ENCODE measurements around the gene DSTN.
A peak's percentile ranks its signal among the peaks of the same experiment; 100 is the strongest.

DSTN gene

GRCh38 chr20:17569616-17570346 is at the start of gene DSTN:
DSTN (plus strand) TSS chr20:17570075; CDS start chr20:17570209, 134 bp downstream.
- peak; percentile 74 to 87 (median 77) for DNase-seq (ENCODE audit: low read depth in 3 of 3)

DNA sequence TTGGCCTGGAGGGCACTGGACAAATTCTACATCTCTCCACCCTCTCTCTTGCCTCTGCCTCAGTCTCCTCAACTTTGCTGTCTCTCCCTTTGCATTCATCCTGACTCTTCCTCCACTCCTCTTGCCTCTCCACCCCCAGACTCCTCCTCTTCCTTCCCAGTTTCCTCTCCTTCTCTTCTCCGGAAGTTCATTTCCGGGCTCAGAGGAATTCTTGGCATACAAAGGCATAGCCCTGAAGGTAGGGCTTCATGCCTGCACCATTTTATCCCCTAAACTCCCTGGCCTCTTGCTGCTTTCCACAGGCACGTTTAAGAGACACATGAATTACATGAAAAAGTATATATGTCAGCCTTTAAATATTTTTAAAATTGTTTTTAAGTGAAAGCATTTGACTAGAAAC is 49.3 kb upstream of the DSTN start:
- DNase-seq (ENCODE audit: low read depth in 3 of 3): no peak

- DNase-seq (ENCODE audit: low read depth in 3 of 3): no peak
Observed at GRCh38 chr20:17522528-17522927, 47.3 kb upstream of the DSTN start.

DNA sequence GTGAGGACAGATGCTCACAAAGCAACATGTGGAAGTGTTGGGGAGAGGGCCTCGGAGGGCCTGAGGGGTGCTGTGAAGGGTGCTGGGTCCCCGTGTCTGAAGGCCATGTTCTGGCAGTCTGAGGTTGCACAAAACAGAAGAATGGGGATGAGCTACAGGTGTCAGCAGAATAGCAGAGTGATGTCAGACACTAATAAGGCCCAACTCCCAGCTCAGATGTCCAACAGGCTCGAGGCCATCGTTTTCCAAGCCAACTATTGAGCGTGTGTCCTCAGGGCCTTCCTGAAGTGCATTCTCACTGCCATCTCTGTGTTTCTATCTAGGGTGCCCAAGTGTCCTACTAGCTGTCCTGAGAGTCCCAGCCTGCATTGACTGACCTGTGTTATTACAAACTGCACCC is 46.5 kb upstream of the DSTN start:
- no peak for DNase-seq (ENCODE audit: low read depth in 3 of 3)

DNA sequence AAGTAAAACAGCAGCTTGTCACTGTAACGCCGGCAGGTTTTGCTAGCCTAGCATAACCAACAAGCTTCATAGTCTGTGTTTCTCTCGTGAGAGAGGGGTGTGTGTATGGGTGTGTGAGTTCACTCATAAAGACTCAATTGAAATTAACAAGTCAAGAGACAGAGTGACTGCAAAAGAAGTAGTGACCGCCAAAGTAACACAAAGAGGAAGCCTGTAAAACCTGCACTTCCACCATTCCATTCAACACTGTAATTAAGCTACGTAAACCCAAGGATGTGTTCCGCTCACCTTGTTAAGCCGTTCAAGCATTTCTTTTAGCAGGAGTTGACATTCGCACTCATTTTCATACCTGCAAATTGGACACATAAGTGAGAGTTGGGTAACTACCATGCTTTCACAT is 45.3 kb upstream of the DSTN start:
- DNase-seq (ENCODE audit: low read depth in 3 of 3): no peak

GRCh38 chr20:17525132-17525531 is 44.7 kb upstream of the DSTN start:
- no peak for DNase-seq (ENCODE audit: low read depth in 3 of 3)

DNA sequence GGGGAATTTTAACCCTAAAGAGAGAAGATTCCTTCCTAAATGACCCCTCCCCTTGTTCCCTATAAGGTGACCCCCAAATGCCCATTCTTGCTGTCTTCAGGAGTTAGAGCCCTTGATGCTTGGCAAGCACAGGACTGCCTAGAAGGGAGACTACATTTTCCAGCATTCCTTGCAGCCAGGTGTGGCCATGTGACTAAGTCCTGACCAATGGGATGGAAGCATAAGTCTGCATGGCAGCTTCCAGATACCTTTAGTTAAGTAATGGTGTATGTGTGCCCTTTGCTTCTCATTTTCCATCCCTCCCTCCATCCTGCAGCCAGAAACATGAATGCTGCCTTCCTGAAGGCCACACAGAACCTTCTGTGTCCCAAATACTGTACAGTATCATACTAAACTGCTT is 44.2 kb upstream of the DSTN start:
- no peak for DNase-seq (ENCODE audit: low read depth in 3 of 3)

DNA sequence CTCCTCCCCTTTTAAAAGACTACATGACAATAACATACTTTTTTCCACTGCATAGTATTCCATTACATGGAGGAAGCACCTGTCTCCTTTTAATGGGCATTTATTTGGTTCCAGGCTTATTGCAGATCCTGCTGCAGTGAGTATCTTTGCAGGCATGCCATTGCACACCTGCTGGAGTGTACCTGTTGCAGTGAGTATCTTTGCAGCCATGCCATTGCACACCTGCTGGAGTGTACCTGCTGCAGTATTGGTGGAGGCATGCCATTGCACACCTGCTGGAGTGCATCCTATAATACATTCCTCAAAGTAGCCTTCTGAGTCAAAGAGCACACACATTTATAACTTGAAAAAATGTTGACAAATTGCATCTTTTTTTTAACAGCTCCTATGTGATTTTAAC is 40.3 kb upstream of the DSTN start:
- no peak for DNase-seq (ENCODE audit: low read depth in 3 of 3)

DNA sequence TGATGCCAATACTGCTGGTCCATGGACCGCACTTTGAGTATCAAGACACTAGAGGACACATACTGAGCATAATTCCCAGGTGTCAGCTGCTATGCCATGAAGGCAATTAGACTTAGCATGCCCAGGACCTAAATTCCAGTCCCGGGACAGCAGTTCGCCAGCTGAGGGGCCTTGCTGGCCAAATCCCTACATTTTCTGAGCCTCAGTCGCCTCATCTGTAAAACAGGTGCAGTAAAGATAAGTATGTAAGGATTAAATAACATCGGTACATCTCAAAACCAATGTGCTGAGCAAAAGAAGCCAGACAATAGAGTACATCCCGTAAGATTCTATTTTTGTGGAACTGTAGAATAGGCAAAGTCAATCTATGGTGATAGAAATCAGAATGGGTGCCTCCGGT is 39.7 kb upstream of the DSTN start:
- no peak for DNase-seq (ENCODE audit: low read depth in 3 of 3)

DNA sequence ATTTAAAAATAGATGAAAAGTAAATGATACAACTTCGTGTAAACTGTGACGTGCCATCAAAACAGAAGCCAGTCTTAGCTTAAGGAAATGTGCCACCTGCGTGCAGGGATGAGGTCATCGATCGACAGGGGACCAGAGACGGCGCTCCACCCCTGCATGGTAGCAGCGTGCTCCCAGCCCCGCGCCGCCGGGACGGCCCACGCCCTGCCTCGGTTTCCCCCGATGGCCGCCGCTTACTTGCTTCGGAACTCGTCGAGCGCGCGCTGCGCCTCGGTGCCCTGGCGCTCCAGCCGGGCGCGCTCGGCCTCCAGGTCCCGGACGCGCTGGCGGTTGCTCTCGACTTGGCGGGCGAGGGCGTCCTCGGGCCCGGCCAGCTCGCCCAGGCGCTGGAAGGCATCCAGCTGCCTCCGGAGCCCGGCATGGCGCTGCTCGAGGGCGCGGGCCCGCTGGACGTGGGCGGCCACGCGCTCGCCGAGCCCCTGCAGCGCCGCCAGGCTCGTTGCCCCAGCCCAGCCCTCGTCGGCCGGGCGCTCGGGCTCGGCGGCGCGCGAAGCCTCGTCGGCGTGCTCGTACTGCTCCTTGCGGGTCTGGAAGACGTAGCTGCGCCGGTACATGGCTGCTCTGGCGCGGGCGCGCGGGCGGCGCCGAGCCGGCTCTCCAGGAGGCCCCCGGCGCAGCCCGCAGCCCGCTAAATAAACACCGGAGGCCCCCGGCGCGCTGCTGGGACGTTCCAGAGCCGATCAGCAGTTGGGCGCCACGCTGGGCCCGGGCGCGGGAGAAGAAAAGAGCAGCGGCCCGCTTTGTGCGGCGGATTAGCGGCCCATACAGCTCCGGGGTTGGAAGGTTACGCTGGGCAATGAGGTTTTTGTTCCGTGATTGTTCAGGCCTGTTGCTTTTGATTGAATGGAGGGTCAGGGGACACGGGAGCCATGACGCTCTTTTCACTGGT is 38.9 kb upstream of the DSTN start, which contains the start of gene BFSP1:
Gene BFSP1 (minus strand): TSS at position 664 of the 949 bp plus-strand sequence. CDS start 50 bp downstream, at position 614.
- DNase-seq (ENCODE audit: low read depth in 3 of 3): peak in 2 of 3 donors; percentile 22 to 29

GRCh38 chr20:17531665-17532025 is 38.2 kb upstream of the DSTN start:
- no peak for DNase-seq (ENCODE audit: low read depth in 3 of 3)

DNA sequence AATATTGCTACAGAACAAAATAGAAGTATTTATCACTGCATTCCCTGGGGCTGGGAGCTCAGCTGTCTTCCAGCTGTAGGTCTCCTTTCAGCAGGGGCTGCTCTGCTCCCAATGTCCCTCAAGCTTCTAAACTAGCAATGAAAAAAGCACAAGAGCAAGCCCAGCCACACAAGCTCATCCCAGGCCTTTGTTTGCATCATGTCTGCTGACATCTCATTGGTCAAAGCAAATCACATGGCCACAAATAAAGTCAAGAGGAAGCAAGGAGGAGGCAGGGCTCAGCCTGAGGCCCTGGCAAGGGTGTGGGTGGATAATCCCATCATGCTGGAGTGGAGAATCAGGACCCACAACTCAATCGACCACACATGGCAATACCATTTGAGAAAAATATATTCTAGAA is 36.5 kb upstream of the DSTN start:
- no peak for DNase-seq (ENCODE audit: low read depth in 3 of 3)

DNA sequence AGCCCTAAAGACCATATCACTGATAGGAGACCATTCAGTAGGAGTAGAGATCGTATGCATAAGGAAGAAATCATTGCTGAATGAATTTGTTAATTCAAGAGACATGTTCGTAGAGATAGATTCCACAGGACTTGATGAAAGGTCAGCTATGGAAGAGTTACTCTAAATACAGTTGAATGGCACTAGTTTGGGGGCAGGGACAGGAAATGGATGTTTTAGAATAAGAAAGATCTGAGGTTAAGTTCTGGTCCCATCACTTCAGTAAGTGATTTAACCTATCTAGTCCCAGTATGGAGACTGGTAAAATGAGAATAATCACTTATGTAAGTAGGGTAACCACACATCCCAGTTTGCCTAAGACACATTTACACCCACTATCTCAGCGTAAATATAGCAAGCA is 35.8 kb upstream of the DSTN start:
- DNase-seq (ENCODE audit: low read depth in 3 of 3): no peak

DNA sequence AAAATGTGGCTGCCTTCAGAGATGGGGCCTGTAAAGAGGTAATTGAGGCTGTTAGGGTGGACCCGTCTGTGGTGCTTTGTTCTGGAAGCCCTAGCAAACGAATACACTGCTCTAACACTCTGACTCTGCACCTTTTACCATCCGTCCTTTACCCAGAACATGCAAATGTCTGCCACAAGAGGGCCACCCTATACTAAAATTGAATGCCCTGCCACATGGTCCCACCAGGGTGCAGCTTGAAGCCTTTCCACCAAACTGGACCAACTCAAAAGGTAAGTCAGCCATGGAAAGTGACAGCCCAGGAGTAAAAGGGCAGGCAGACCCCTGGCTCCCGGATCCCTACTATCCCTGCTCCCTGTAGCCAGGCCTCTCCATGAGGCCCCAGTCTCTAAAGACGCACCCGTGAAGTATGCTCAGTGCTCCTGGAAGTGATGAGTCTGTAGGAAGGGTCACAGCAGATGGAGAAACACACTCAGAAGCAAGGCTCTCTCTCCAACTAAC is 32.9 kb upstream of the DSTN start:
- peak in 2 of 3 donors; percentile 41 to 46 for DNase-seq (ENCODE audit: low read depth in 3 of 3)

DNA sequence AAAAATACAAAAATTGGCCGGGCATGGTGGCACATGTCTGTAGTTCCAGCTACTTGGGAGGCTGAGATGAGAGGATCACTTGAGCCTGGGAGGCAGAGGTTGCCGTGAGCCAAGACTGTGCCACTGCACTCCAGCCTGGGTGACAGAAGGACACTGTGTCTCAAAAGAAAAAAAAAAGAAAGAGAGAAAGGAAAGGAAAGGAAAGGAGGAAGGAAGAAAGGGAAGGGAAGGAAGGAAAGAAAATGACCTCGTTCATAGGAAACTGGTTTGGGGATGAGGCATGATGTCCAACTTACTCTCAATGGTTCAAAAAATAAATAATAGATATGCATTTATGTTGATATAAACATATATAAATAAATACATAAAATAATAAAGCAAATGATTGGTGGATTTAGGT is 31.9 kb upstream of the DSTN start:
- DNase-seq (ENCODE audit: low read depth in 3 of 3): no peak

DNA sequence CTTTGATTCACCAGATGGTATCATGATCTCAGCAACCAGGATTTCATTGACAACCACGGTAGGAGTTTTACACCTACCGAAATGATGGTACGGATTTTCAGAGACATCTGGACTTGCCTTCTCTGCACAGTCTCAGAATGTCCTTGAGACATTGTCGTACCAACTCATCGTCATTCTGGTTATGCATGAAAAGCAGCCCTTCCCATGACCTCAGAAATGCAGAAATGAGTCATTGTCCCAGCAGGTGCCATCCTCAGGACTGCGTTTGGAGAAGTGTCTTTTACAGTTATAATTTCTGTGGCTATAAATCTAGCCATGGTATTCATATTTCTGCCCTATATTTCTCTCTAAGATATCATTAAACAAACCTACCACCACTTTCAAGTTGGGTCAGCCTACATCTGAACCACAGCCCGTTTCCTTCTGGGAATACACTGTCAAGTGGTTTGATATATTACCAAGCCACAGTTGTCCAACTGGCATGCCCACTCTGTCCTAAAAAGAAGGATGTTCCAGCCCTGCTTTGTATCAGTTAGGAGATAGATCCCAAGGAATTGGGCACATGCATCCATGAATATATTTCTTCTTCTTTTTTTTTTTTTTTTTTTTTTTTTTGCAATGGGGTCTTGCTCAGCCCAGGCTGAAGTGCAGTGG is 31.2 kb upstream of the DSTN start:
- no peak for DNase-seq (ENCODE audit: low read depth in 3 of 3)

- DNase-seq (ENCODE audit: low read depth in 3 of 3): no peak
Observed at GRCh38 chr20:17541596-17541995, 28.3 kb upstream of the DSTN start.

DNA sequence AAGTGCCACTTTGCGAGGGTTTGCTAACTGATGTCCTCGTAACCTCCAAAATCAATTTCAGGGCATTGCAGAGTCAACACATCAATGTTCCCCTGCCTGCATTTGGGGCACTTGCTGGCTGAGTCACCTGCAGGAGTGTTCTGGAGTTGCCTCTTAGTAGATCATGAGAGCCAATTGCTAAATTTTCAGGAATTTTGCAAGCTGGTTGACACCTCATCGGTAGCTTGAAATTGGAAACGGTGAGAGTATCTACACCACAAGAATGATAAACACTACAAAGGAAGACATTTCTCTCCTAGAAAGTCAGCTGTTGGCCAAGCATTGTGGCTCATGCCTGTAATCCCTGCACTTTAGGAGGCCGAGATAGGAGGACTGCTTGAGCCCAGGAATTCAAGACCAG is 27.9 kb upstream of the DSTN start:
- no peak for DNase-seq (ENCODE audit: low read depth in 3 of 3)

- no peak for DNase-seq (ENCODE audit: low read depth in 3 of 3)
Observed at GRCh38 chr20:17542481-17542880, 27.4 kb upstream of the DSTN start.

DNA sequence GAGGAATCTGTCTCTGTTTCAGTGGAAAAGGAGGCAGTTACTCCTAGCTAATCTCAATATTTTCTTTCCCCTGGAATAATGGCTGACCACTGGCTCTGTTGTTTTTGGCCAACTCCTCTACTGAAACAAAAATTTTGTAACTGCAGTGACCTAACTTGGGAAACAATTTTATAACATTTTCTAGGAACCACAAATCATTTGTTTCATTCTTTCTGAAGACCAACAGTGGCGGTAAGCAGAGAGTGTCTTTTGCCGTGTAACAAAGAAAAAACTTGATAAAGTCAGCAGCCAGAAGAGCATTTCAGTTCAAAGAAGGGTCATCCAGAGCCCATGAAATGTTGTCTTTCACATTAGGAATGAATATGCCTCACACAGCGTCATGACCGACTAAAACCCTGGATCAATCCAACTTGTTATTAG is 26.9 kb upstream of the DSTN start:
- DNase-seq (ENCODE audit: low read depth in 3 of 3): no peak

DNA sequence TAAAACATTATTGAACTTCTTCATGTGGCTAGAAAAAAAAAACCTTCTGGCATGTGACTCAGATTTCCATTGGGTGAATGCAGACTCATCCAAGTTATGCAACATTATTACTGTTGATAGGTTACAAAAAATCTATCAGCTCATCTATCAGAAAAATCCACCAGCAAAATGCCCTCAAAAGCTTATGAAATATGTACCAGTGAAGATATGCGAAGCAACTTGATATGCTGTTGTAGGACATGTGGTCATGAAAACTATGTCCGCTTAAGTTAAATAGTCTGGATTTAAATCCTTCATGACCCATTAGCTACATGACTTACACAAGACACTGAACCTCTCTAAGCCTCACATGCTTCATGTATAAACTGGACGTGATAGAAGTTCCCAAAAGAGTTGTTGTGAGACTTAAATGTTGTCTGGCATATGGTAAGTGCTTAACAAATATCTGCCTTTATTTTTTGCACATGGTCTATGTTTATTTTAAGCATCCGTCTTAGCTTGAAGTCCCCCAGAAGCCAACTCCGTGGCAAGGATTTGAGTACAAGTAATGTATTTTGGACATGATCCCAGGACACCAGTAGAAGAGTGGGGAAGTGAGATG is 26.2 kb upstream of the DSTN start:
- DNase-seq (ENCODE audit: low read depth in 3 of 3): no peak

DNA sequence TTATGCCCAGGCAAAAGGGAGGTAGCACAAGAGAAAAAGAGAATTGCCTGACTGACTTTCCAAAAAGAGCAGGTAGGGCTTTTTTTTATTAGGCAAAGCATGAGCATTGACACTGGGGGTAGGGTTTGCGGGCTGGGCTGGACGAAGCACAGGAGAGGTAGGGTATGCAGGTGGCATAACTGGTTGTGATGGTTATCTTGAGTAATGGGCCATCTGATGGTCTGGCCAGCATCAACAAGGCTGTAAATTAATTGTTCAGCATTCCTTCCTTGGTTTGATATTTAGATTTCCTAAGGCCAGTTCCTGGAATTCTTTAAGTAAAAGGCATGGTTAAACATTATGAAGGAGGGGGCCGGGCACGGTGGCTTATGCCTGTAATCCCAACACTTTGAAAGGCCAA is 24.7 kb upstream of the DSTN start:
- DNase-seq (ENCODE audit: low read depth in 3 of 3): no peak
